Prostate gland (tissue), 2 donors: ENCODE measurements around the gene SUN1. TPM values are rescaled to one million over a fixed set of nuclear protein-coding genes. Genes with fewer than 3 reads are reported as not detected.

ENCODE experiments used
- DNase-seq: peaks from one replicate; pipeline ENCODE4 v3.0.0-alpha.2; 2019; ENCODE audit warnings: low spot score
- H3K27ac ChIP-seq, 2 donors: fragments of 200-600 bp; sonication (generic); 2 replicates each; pipeline ENCODE4 v1.5.1; 2017 to 2019
- H3K27me3 ChIP-seq: fragments of 200-600 bp; sonication (generic); replicated peaks from 2 replicates; pipeline ENCODE4 v1.5.1; 2019; ENCODE audit not compliant: insufficient read depth
- H3K36me3 ChIP-seq, 2 donors: fragments of 200-600 bp; sonication (generic); 1 replicate in 1 of 2; 2 replicates in 1 of 2; pipeline versions ENCODE4 v1.5.1 to v1.8.1; 2017 to 2019
- H3K4me1 ChIP-seq: fragments of 200-600 bp; sonication (generic); replicated peaks from 2 replicates; pipeline ENCODE4 v1.5.1; 2019
- H3K4me3 ChIP-seq, 2 donors: fragments of 200-600 bp; sonication (generic); 2 replicates each; pipeline ENCODE4 v1.5.1; 2017 to 2019
- H3K9me3 ChIP-seq: fragments of 200-600 bp; sonication (generic); 2 replicates; pipeline ENCODE4 v1.5.1; 2017
- CTCF ChIP-seq, 4 experiments: fragments of 200-600 bp in 2 of 4; fragments of 450-650 bp in 2 of 4; sonication (generic) in 2 of 4; IDR thresholded peaks; 1 replicate in 3 of 4; 2 replicates in 1 of 4; pipeline ENCODE4 v1.5.1; 2016 to 2019; ENCODE audit warnings: antibody characterized with exemption in 4 of 4, mild to moderate bottlenecking in 2 of 4, moderate library complexity in 2 of 4
- POLR2A ChIP-seq: fragments of 450-650 bp; IDR thresholded peaks from one replicate; pipeline ENCODE4 v1.6.1; 2016; ENCODE audit warnings: antibody characterized with exemption, mild to moderate bottlenecking
- POLR2AphosphoS5 ChIP-seq: sonication (generic); formaldehyde crosslinking; IDR thresholded peaks from one replicate; pipeline ENCODE4 v1.6.1; 2017; ENCODE audit warnings: antibody characterized with exemption
- WGBS: methylation state at CpG from one replicate; pipeline ENCODE4 v1.1.5; 2018; 5-methylcytosine and 5-hydroxymethylcytosine counted together
- intact Hi-C: fragments of 100-400 bp; cut with DNase I; formaldehyde crosslinking; loops from one replicate; pipeline ENCODE4 v1.14.2; 2022
- total RNA-seq, 2 donors: library from RNA; depleted of rRNA; stranded (reverse); fragments of >200 nt; gene quantifications; one replicate each; pipeline ENCODE4 v1.1.0, GENCODE V29; 2016

SUN1 gene
- total RNA-seq, 2 donors from 2014 or later = 106 to 177 TPM

- H3K27ac ChIP-seq = no peak overlapping the region
- TF ChIP-seq POLR2A (no peak), CTCF (IDR thresholded peaks at IDR 0.05) (no peak), POLR2AphosphoS5 (no peak)
- no peak overlapping the region for H3K4me3 ChIP-seq
- WGBS = 67% methylated on average over 11 of the region's 11 CpGs
- no peaks in the 10 kb centered on the region for H3K9me3 ChIP-seq
- H3K4me1 ChIP-seq = no peaks in the 10 kb centered on the region
- H3K27me3 ChIP-seq = no peaks in the 10 kb centered on the region
- no peak for DNase-seq
- intact Hi-C loops = no loop called here
- H3K36me3 ChIP-seq = no peaks in the 10 kb centered on the region
Observed at GRCh38 chr7:824664-825063, 7.6 kb upstream of the SUN1 start.

DNA sequence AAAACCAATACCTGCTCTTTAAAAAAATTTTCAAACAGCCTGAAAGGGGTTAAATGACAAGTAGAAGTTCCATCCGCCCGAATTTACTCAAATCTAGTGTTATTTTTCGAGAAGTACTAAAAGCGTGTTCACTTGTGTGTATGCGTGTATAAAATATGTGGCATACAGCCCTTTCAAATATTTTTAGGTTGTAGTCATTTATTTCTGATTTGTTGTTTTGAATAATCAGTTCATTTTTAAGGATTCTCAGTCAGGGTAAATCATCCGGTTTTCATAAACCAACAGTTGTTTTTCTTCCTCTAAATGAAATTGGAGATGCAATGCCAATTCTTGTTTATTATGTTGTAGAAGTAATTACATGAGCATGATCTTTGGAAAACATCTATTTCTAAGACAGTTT is 6.9 kb upstream of the SUN1 start:
- Histone ChIP-seq H3K4me3 (no peak overlapping the region), H3K36me3 (no peaks in the 10 kb centered on the region), H3K27me3 (no peaks in the 10 kb centered on the region), H3K4me1 (peaks cover under 1% of the 10 kb centered on the region), H3K9me3 (no peaks in the 10 kb centered on the region), H3K27ac (no peak overlapping the region)
- DNase-seq = no peak
- 53% methylated on average over 6 of the region's 6 CpGs for WGBS
- no peak for TF ChIP-seq CTCF (IDR thresholded peaks at IDR 0.05)
- TF ChIP-seq POLR2AphosphoS5 = no peak
- TF ChIP-seq POLR2A = no peak
- intact Hi-C loops = no loop called here

GRCh38 chr7:826230-826917 is 5.9 kb upstream of the SUN1 start:
- Histone ChIP-seq H3K27ac (no peak overlapping the region), H3K9me3 (no peaks in the 10 kb centered on the region), H3K36me3 (no peaks in the 10 kb centered on the region), H3K27me3 (no peaks in the 10 kb centered on the region), H3K4me3 (no peak overlapping the region), H3K4me1 (peaks cover 7% of the 10 kb centered on the region)
- 76% methylated on average over 29 of the region's 29 CpGs for WGBS
- DNase-seq = no peak
- intact Hi-C loops = no loop called here
- TF ChIP-seq POLR2A (no peak), POLR2AphosphoS5 (no peak), CTCF (IDR thresholded peaks at IDR 0.05) (no peak)

DNA sequence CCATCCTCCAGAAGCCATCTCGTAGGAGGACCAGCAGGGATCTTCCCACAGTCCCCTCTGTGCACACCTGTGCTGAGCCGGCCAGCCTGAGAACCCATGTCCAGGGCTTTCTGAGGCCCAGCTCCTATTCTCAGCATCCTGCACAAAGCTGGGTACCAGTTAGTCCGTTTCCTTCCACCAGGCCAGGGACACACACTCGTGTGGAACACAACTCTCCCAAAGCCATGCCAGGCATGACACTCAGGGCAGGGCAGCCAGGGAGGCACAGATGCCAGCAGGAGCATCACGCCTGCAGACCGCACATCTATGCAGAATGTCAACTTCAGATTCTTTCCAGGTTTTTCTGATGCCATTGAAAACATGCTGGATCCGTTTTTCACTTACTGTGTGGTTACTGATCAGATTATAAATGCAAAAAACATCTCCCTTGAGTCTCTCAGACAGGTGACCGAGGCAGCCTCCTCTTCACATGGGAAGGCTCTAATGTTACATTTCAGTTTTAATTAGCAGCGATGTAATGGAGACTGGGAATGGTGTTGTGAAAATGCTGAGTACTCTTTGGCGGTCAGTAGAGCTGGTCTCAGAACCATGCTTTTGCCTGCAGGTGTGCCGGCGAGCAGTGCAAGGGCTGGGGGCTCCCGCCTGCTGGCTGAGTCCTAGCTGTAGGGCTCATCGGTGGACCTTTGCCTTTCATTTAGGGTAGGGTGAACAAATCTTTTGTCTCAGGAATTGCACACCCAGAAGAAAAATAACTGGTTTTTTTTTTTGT is 3.3 kb upstream of the SUN1 start:
- Histone ChIP-seq H3K9me3 (no peaks in the 10 kb centered on the region), H3K27me3 (no peaks in the 10 kb centered on the region), H3K4me1 (peaks cover 13% of the 10 kb centered on the region), H3K36me3 (no peaks in the 10 kb centered on the region), H3K27ac (no peak overlapping the region), H3K4me3 (no peak overlapping the region)
- 91% methylated on average over 14 of the region's 14 CpGs for WGBS
- intact Hi-C loops = no loop called here
- DNase-seq = no peak
- TF ChIP-seq POLR2A (no peak), CTCF (IDR thresholded peaks at IDR 0.05) (no peak), POLR2AphosphoS5 (no peak)
